Measurements from ENCODE around the gene SUGCT. TPM values are rescaled to one million over a fixed set of nuclear protein-coding genes. Genes with fewer than 3 reads are reported as not detected.

The SUGCT gene
- total and polyA plus RNA-seq, 2 of the 13 experiments (the other 11 are each of a cell fraction or from before 2014, with no cell fraction given): 10.1 to 22.2 TPM

DNA sequence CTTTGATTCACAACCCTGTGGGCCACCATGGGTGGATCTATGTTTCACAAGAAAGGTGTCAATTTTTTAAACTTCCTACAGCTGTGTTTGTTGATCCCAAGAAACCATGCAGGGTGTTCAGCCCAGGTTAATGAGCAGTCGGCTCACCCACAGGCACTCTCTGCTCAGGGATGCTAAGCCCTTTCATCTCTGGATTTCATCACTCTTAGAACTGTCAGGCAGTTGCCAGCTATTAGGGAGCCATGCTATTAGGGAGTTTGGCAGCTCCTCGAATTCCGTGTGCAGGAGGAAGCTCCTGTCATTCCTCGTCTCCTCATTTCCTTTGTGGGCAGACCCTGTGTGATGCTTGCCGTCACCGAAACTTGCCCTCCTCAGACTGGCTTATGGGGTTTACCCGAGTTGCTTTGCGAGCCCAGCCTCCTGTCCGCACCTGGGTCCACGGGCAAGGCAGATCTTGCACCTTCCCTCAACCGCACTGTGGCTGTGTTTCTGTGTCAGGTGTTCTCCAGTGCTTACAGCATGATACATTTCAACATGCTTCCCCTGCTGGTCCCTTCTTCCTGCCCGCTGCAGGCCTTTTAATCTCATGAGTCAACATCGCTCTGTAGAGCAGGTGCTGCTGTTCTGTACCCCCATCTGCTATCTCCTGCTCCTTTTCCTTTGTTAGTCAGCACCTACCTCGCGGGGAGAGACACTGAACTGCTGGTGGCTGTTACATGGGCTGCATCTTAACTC, 509.8 kb downstream of the SUGCT start:
- intact Hi-C loops (cut with micrococcal nuclease; ENCODE audit: unreplicated experiment): no loop called here
- FAIRE-seq: no peak
- TF ChIP-seq TGIF2 (CRISPR knock-in tag; IDR thresholded peaks at IDR 0.05): 0 out of 2 replicates have a peak, but pooled peaks have one; percentile 17
- TF ChIP-seq POLR2A (IDR thresholded peaks at IDR 0.05; ENCODE audit: insufficient read depth in 1 of 2, low read depth in 2 of 2, low read length in 2 of 2): no peak
- TF ChIP-seq ZNF350 (CRISPR knock-in tag; IDR thresholded peaks at IDR 0.05; ENCODE audit: borderline replicate concordance, low read depth): 0 out of 2 replicates have a peak, but pooled peaks have one; percentile 15
- no peak for TF ChIP-seq SOX6 (IDR thresholded peaks at IDR 0.05)
- 0 out of 2 replicates have a peak, but pooled peaks have one; percentile 17 for TF ChIP-seq SOX6 (CRISPR knock-in tag; IDR thresholded peaks at IDR 0.05)
- TF ChIP-seq NKX3-1 (CRISPR knock-in tag; IDR thresholded peaks at IDR 0.05): no peak
- 0 out of 2 replicates have a peak, but pooled peaks have one; percentile 18 for TF ChIP-seq HOMEZ (CRISPR knock-in tag; IDR thresholded peaks at IDR 0.05; ENCODE audit: low read depth)
- TF ChIP-seq GATAD2A (CRISPR knock-in tag; IDR thresholded peaks at IDR 0.05): 0 out of 2 replicates have a peak, but pooled peaks have one; percentile 16
- TF ChIP-seq ZBTB38 (CRISPR knock-in tag; IDR thresholded peaks at IDR 0.05): 0 out of 2 replicates have a peak, but pooled peaks have one; percentile 41
- 0 out of 2 replicates have a peak, but pooled peaks have one; percentile 12 for TF ChIP-seq TFAP4 (IDR thresholded peaks at IDR 0.05; ENCODE audit: borderline replicate concordance, low read depth)
- TF ChIP-seq SMYD3 (CRISPR knock-in tag; IDR thresholded peaks at IDR 0.05): no peak
- 0 out of 2 replicates have a peak, but pooled peaks have one; percentile 34 for TF ChIP-seq ZBTB4 (CRISPR knock-in tag; IDR thresholded peaks at IDR 0.05; ENCODE audit: borderline replicate concordance)
- TF ChIP-seq FOXA1 (IDR thresholded peaks at IDR 0.05): no peak
- TF ChIP-seq FOXA1 (CRISPR knock-in tag; IDR thresholded peaks at IDR 0.05): peak; percentile 35; the same call in 1 of the 2 replicates
- peak; percentile 34; the same call in 1 of the 2 replicates for TF ChIP-seq FOXA3 (CRISPR knock-in tag; IDR thresholded peaks at IDR 0.05)
- no peak for TF ChIP-seq MEIS1 (CRISPR knock-in tag; IDR thresholded peaks at IDR 0.05; ENCODE audit: borderline replicate concordance)
- TF ChIP-seq, protein P1, sequence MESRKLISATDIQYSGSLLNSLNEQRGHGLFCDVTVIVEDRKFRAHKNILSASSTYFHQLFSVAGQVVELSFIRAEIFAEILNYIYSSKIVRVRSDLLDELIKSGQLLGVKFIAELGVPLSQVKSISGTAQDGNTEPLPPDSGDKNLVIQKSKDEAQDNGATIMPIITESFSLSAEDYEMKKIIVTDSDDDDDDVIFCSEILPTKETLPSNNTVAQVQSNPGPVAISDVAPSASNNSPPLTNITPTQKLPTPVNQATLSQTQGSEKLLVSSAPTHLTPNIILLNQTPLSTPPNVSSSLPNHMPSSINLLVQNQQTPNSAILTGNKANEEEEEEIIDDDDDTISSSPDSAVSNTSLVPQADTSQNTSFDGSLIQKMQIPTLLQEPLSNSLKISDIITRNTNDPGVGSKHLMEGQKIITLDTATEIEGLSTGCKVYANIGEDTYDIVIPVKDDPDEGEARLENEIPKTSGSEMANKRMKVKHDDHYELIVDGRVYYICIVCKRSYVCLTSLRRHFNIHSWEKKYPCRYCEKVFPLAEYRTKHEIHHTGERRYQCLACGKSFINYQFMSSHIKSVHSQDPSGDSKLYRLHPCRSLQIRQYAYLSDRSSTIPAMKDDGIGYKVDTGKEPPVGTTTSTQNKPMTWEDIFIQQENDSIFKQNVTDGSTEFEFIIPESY (CRISPR knock-in tag; IDR thresholded peaks at IDR 0.05): peak; percentile 24; the same call in 1 of the 2 replicates
- TF ChIP-seq ZMAT3 (CRISPR knock-in tag; conservative IDR thresholded peaks at IDR 0.05): no peak

More for the DNA sequence above, 509.8 kb downstream of the SUGCT start:
- H3K27ac ChIP-seq (ENCODE audit: extremely low read length, insufficient read depth, low read length): no peak overlapping the region
- no peaks in the 10 kb centered on the region for H3K79me2 ChIP-seq (ENCODE audit: insufficient read depth, low read length)
- no peaks in the 10 kb centered on the region for H3K27me3 ChIP-seq (ENCODE audit: control insufficient read depth in 1 of 2, insufficient read depth in 2 of 2, low read length in 2 of 2)
- WGBS (ENCODE audit: low lambda C conversion rate): 56% methylated on average over 15 of the region's 15 CpGs
- peaks cover 35% of the 10 kb centered on the region for H3K4me1 ChIP-seq (ENCODE audit: insufficient read depth, low read length)
- no peak overlapping the region for H2AFZ ChIP-seq (ENCODE audit: low read length)
- DNase-seq (ENCODE audit: low spot score) (no peak), ATAC-seq (peak; percentile 77)
- no peaks in the 10 kb centered on the region for H3K36me3 ChIP-seq (replicated peaks in 1 of 2; ENCODE audit: control insufficient read depth in 1 of 2, insufficient read depth in 2 of 2, low read length in 2 of 2)
- ChIA-PET POLR2A (no interaction called here), CTCF (ENCODE audit: low intra/inter-chr PET ratio, low total read pairs) (no interaction called here)
- BruUV-seq (replicated peaks): no TSS peak
- in situ Hi-C loops (cut with HindIII; ENCODE audit: extremely low pct_ligation_motif_present, low pct_unique_long_range_greater_than_20kb): no loop called here
- H3K4me2 ChIP-seq (ENCODE audit: low read depth, low read length): peak overlapping the region; percentile 14
- no peak overlapping the region for H3K9ac ChIP-seq (ENCODE audit: insufficient read depth, low read depth, low read length)
- H4K20me1 ChIP-seq (ENCODE audit: insufficient read depth, low read length): no peaks in the 10 kb centered on the region
- no peaks in the 10 kb centered on the region for H3K9me3 ChIP-seq (ENCODE audit: low read length)
- no peak overlapping the region; a peak in 1 of 6 replicates for H3K4me3 ChIP-seq (replicated peaks in 1 of 3; ENCODE audit: insufficient read depth in 1 of 3, low read depth in 2 of 3, low read length in 3 of 3)
